ENCODE results near the gene CMC1. TPM values are rescaled to one million over a fixed set of nuclear protein-coding genes. Genes with fewer than 3 reads are reported as not detected.

The CMC1 gene
- total RNA-seq, 2 donors from 2014 or later: 3.3 to 5.6 TPM

GRCh38 chr3:28343144-28343543, 101.7 kb downstream of the CMC1 start:
- DNase-seq (ENCODE audit: low spot score) (no peak), ATAC-seq (ENCODE audit: insufficient number of reproducible peaks, low FRiP score, low read depth) (no peak)
- peaks cover 4% of the 10 kb centered on the region for H3K36me3 ChIP-seq
- H3K4me3 ChIP-seq: peak overlapping the region; percentile 32
- no peaks in the 10 kb centered on the region for H3K9me3 ChIP-seq
- peak overlapping the region; percentile 3 to 16 for H3K27ac ChIP-seq
- H3K4me1 ChIP-seq (ENCODE audit: control insufficient read depth in 1 of 2, low read depth in 2 of 2): peaks cover 22 to 50% of the 10 kb centered on the region in 2 donors
- no peaks in the 10 kb centered on the region for H3K27me3 ChIP-seq (replicated peaks; ENCODE audit: insufficient read depth)
- no peak for TF ChIP-seq CTCF (IDR thresholded peaks at IDR 0.05)

- H3K27me3 ChIP-seq (replicated peaks; ENCODE audit: insufficient read depth): no peaks in the 10 kb centered on the region
- no peak overlapping the region for H3K27ac ChIP-seq
- TF ChIP-seq CTCF (IDR thresholded peaks at IDR 0.05): no peak
- no peaks in the 10 kb centered on the region for H3K9me3 ChIP-seq
- no peak for DNase-seq (ENCODE audit: low spot score)
- peaks cover 27 to 55% of the 10 kb centered on the region in 2 donors for H3K4me1 ChIP-seq (ENCODE audit: control insufficient read depth in 1 of 2, low read depth in 2 of 2)
- no peaks in the 10 kb centered on the region for H3K36me3 ChIP-seq
- no peak for ATAC-seq (ENCODE audit: insufficient number of reproducible peaks, low FRiP score, low read depth)
- H3K4me3 ChIP-seq: no peak overlapping the region
These were observed 104.3 kb downstream of the CMC1 start for GRCh38 chr3:28345690-28346089.

- no peak for TF ChIP-seq CTCF (IDR thresholded peaks at IDR 0.05)
- ATAC-seq (ENCODE audit: insufficient number of reproducible peaks, low FRiP score, low read depth) (no peak), DNase-seq (ENCODE audit: low spot score) (no peak)
- H3K36me3 ChIP-seq: no peaks in the 10 kb centered on the region
- peak overlapping the region; percentile 98 to 99 for H3K27ac ChIP-seq
- H3K9me3 ChIP-seq: peaks cover under 1% of the 10 kb centered on the region
- peak overlapping the region; percentile 88 for H3K4me3 ChIP-seq
- H3K4me1 ChIP-seq (ENCODE audit: control insufficient read depth in 1 of 2, low read depth in 2 of 2): peaks cover 20 to 48% of the 10 kb centered on the region in 2 donors
- H3K27me3 ChIP-seq (replicated peaks; ENCODE audit: insufficient read depth): no peaks in the 10 kb centered on the region
These were observed 106.2 kb downstream of the CMC1 start for GRCh38 chr3:28347374-28348264.

- Histone ChIP-seq H3K9me3 (peaks cover 4% of the 10 kb centered on the region), H3K27me3 (replicated peaks; ENCODE audit: insufficient read depth) (no peaks in the 10 kb centered on the region), H3K27ac (peak overlapping the region; percentile 98 to 99), H3K4me3 (peak overlapping the region; percentile 88), H3K36me3 (no peaks in the 10 kb centered on the region), H3K4me1 (ENCODE audit: control insufficient read depth in 1 of 2, low read depth in 2 of 2) (peaks cover 20 to 41% of the 10 kb centered on the region in 2 donors)
- DNase-seq (ENCODE audit: low spot score): peak; percentile 82
- TF ChIP-seq CTCF (IDR thresholded peaks at IDR 0.05): no peak
- ATAC-seq (ENCODE audit: insufficient number of reproducible peaks, low FRiP score, low read depth): peak; percentile 83
These were observed 106.8 kb downstream of the CMC1 start for GRCh38 chr3:28348265-28348628.

GRCh38 chr3:28348629-28349468, 107.4 kb downstream of the CMC1 start, which contains the start of the genes AZI2 and ZCWPW2:
Gene AZI2, minus strand, starts transcription at chr3:28348824. Its CDS starts 8,207 bp downstream, at chr3:28340617.
Gene ZCWPW2, plus strand, starts transcription at chr3:28348721. Its CDS starts 64,348 bp downstream, at chr3:28413069.
- ATAC-seq (ENCODE audit: insufficient number of reproducible peaks, low FRiP score, low read depth): peak; percentile 90
- Histone ChIP-seq H3K9me3 (peaks cover 7% of the 10 kb centered on the region), H3K4me3 (peak within 1 kb of the TSS; percentile 88), H3K36me3 (no peaks in the 10 kb centered on the region), H3K27ac (peak within 1 kb of the TSS; percentile 98 to 99), H3K4me1 (ENCODE audit: control insufficient read depth in 1 of 2, low read depth in 2 of 2) (peaks cover 20 to 36% of the 10 kb centered on the region in 2 donors), H3K27me3 (replicated peaks; ENCODE audit: insufficient read depth) (no peaks in the 10 kb centered on the region)
- DNase-seq (ENCODE audit: low spot score): peak; percentile 78
- no peak for TF ChIP-seq CTCF (IDR thresholded peaks at IDR 0.05)

Measured in thoracic aorta (tissue), 2 donors.